ENCODE results near the gene TARDBP.
A peak's percentile ranks its signal among the peaks of the same experiment; 100 is the strongest.
"Not testable (repeated sequence)": the region's sequence is repeated elsewhere in the genome, so short reads cannot be mapped to it uniquely, and the experiment has no call there.

TARDBP gene

DNA sequence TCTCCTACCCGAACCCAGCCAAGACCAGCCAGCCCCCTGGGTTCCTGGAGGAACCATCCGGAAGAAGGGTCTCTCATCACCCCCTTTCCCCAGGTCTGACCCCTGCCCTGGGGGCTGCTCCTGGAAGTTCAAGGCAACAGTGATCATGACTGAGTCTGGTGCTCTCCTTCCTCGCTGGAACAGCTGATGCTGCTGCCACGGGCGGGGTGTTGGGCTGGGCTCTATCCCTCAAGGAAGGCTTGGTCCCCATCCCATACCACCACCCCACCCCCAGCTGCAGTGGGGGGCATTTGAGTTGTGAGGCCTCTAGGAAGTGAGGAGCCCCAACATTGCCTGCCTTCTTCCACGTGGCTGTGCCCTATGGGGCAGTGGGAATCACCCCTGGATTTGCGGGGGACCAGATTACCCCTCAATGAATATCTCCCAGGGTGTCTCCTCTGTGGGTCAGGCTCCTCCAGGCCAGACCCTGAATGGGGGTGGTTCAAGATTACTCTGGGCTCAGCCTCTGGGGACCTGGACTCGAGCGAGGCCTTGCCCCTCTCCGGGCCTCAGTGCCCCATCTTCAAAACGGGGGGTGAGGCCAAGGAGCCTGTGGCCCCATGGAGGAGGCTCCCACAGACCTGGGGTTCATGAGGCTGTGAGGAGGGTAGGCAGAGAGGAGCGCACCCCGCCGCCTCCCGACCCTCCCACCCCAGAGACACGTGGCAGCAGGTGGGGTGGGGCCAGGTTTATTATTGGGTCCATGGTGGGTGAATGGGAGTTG is 31.8 kb downstream of the TARDBP start:
- DNase-seq, result no peak

DNA sequence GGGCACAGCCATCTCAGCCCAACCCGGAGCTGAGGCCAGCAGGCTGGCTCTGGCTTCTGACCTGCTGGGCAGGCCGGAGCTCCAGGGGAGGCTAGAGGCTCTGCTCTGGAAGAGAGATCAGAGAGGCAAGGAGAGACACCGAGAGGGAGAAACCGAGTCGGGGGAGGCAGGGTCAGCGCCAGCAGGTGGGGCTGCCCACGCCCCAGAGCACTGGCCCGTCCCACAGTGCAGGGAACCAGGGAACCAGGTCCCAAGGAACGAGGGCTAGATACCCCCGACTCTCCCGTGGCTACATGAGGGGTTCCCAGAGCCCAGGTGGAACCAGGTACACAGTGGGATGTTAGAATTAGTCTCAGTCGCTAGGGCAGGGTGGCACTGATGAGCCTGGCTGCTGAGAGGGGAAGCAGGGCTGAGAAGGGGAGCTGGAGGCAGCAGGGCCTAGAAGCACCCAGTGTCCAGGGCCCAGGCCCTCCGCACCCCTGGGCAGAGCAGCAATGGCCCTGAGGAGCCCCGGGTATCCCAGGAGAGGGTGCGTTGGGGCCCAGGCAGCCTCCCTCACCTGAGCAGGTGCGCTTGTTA is 32.5 kb downstream of the TARDBP start:
- DNase-seq, result no peak

DNA sequence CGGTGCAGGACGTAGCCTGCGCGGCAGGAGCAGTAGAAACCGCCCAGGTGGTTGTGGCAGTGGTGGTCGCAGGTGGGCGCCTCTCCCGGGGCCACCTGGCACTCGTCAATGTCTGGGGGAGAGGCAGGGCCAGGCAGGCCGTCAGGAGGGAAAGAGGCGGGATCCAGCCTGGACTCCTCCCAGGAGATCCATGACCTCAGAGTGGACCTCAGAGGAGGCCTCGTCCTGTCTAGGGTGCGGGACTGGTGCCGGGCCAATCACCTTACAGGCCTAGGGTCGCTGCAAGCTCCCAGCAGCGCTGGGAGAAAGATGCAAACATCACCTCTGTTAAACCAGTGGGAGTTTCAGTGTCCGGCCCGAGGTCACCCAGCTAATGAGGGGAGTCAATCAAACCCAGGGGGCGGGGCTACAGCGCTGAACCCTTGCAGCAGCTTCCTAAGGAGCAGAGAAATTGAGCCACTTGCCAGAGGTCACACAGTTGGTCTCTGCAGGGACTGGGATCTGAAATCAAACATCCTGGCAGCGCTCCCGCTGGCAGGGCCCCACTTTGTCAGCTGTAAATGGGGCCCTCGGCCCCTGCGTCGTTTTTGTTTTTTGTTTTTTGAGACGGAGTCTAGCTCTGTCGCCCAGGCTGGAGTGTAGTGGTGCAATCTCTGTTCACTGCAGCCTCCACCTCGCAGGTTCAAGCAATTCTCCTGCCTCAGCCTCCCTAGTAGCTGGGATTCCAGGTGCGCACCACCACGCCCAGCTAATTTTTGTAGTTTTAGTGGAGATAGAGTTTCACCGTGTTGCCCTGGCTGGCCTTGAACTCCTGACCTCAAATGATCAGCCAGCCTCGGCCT is 33.2 kb downstream of the TARDBP start:
- DNase-seq, result peak; percentile 71

DNA sequence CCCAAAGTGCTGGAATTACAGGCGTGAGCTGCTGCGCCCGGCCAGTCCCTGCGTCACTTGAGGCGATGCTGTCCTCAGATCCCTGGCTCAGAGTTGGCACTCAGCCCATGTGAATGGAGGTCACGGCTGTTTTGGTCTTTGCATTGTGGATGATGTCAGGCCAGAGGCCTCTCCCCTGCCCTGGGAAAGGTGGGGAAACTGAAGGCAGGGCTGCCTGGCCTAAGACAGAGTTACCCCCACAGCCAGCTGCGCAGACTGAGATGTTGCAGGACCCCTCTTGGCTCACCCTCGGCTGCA is 33.8 kb downstream of the TARDBP start:
- no peak for DNase-seq

DNA sequence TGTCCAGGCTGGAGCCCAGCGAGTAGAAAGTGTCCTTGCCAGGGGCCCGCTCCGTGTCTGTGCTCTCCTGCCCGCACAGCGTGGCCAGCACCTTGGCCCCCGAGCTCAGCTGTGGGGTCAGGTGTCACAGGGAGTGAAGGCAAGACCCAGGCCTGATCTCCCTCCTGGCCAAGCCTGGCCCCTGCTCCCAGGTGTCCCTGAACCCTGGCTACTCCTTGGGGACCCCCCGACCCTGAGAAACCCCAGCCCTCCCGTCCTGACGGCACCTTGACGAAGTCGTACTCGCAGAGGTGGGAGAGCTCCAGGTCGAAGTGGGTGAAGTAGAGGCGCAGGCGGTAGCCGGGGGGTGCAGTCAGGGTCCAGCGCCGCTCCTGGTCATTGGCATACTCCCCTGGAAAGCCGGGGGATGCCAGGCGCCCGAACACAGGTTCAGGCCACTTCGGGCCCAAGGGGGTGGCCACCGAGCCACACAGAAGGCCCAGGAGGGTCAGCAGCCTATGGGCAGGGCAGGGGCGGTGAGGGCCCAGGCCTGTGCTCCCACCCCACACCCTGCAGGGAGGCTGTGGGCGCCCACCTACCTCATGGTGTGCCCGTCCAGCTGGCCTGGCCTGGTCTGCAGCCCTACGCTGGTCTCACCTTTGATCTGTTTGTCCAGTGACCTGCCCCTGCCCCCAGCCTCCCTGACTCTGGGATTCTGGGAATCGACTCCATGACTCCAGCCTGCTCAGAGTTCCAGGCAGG is 34.3 kb downstream of the TARDBP start, which contains the start of gene MASP2:
TSS of gene MASP2 (minus strand) at position 615 of the 741 bp plus-strand sequence. CDS start at position 583, 32 bp downstream.
- no peak for DNase-seq

DNA sequence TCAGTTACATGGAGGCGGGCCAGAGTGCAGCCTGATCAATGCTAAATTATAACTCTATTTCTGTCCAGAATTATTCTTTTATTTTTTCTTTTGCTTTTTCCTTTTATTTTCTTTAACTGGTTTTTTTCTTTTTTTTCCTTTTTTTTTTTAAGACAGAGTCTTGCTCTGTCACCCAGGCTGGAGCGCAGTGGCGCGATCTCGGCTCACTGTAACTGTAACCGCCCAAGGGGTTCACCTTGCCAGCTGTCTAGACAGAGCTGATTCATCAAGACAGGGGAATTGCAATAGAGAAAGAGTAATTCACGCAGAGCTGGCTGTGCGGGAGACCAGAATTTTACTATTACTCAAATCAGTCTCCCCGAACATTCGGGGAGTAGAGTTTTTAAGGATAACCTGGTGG is 38.7 kb downstream of the TARDBP start:
- DNase-seq, result not testable (repeated sequence)

DNA sequence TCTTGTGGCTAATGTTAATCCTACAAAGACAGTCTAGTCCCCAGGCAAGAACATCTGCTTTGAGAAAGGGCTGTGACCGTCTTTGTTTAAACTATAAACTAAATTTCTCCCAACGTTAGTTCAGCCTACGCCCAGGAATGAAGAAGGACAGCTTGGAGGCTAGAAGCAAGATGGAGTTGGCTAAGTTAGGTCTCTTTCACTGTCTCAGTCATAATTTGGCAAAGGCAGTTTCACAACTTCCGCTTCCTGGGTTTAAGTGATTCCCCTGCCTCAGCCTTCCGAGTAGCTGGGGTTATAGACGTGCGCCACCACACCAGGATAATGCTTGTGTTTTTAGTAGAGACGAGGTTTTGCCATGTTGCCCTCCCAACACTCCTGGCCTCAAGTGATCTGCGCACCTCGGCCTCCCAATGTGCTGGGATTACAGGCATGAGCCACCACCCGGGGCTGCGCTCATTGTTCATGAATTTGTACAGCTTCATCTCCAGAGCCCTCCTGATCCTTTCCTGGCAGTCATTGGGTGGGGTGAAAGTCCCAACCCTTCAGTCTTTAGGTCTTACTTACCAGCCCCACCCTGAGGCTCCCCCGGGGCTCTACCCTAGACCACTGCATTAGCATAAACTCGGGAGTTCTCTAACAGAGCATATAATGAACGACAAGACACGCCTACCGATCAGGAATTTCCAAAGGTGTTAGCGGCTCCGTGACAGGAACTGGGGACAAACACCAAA is 39.5 kb downstream of the TARDBP start:
- no peak for DNase-seq

DNA sequence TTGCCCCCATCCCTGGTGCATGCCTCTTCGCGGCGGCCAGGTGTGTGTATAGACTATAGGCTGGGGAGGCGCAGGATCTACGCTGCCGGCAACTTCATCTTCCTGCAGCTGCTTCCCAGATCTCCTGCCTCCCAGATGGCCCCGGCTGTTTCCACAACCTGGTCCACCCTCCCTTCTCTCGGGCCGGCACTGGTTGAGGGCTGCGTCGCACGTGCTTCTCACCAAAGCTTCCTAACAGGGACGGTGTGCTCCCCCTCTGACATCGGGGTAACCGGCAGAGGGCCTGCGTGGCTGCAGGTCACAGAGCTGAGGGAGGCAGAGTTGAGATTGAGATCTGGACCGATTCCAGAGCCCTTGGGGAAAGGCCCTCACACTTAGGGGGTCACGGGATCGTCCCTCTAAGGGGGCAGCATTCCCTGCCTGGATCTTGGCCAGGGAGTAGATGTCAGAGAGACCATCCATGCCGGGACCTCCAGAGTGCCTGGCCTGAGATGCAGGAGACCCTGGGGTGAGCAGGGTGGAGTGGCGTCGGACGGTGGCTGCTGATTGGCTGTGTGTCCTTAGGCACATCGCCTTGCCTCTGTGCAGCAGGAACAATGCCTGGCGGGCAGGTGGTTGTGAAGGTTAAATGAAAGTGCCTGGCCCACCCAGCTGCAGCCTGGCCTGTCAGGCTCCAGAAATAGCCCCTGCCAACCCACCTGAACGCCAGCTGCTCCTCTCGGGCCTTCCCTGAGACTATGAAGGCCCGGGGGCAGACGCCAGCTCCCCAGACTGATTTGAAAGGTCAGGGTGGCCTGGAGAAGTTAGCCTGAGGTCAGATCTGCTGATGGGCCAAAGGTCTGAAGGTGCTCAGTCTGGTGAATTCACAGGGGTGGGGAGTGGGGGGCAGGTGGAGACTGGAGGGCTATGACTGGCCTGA is 40.6 kb downstream of the TARDBP start:
- DNase-seq, result no peak

DNA sequence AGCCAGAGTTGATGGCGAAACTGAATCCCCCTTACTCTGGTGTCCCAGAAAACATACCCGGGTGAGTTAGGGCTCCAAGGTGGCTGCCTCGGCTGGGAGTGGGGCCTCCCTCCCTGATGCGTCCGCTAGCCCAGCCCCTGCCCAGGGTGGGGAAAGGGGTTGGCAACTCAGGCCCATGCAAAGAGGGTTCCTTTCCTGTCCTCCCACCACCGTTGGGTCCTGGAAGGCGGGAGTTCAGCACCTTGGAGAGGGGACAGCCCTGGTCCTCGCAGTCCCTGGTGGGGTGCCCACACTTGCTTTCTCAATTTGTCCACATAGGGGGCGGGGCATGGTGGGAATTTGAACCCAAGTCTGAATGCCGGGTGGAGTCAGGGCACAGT is 41.3 kb downstream of the TARDBP start:
- peak; percentile 81 for DNase-seq

DNA sequence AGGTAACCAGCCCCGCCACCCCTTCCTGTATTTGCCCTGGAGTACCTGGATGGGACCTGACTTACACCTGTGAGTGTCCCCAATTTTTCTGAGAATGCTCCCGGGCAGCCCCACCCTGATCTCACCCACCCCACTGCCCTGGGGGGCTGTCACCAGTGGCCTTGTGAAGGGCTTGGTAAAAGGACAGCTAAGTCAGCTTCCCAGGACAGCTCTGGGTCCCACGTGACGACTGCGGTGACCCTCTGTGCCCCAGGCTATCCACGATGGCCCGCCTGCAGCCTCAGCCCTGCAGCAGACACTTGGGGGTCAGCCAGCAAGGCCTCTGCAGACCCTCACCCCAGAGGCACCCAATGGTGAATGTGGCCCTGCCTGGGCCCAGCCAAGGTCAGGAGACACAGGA is 41.7 kb downstream of the TARDBP start:
- no peak for DNase-seq

DNA sequence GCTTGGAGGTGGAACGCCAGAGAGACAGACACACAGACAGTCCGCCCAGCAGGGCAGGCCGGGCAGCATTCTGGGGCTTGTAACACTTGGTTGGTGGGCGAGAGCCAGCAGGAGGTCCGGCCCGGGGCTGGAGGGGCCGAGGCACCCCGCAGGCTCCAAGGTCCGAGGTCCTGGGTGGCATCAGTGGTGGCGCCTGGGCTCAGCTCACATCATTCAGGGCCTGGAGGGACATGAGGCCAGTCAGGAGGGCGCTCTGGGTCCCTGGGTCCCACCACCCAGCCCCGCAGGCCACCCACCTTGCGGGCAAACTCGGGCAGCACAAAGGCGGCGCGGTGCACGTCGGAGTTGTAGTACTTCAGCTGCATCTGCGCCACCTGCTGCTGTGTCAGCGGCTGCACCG is 42.2 kb downstream of the TARDBP start:
- DNase-seq, result no peak

DNA sequence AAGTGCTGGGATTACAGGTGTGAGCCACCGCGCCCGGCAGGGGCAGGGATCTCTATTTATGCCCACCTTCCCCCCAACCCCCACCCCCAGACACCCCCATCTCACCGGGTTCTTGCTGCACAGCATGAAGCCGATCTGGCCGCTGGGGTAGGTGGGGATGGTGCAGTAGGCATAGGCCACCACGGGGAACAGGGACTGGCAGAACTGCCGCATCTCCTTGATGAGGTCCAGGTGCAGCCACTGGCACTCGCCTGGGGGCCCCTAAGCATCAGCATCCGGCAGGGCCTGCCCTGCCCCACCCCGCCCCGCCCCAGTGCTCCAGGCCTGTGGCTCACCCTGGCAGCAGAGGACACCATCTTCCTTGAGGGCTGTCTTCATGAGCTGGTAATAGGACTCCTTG is 43.2 kb downstream of the TARDBP start:
- DNase-seq, result no peak

DNA sequence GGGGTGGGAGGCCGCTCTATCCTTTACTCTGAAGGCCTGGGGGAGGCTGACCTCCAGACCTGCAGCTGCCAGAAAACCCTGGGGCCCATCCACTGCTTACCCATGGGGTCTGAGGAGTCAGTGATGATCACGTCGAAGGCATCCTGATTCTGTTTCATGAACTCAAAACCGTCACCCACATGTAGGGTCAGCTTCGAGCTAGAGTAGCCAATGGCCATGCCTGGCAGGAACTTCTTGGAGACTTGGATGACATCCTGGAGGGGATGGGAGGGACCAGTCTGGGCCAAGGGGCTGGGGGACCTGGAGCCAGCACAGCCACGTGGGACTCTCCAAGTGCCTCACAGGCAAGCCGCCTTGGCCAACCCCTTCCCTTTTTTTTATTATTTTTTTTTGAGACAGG is 44.0 kb downstream of the TARDBP start:
- DNase-seq, result no peak

DNA sequence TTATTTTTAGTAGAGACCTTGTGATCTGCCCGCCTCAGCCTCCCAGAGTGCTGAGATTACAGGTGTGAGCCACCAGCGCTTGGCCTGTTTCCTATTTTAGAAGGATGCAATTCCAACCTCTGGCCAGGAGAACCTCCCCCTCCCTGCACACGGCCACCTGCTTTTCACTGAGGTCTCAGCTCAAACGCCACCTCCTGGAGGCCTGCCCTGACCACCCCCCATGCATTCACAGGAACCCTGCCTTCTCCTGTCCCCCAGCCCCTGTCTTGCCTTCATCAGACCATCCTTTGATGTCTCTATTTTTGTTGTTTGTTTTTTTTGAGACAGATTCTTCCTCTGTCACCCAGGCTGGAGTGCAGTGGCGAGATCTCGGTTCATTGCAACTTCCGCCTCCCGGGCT is 45.0 kb downstream of the TARDBP start:
- DNase-seq, result no peak

DNA sequence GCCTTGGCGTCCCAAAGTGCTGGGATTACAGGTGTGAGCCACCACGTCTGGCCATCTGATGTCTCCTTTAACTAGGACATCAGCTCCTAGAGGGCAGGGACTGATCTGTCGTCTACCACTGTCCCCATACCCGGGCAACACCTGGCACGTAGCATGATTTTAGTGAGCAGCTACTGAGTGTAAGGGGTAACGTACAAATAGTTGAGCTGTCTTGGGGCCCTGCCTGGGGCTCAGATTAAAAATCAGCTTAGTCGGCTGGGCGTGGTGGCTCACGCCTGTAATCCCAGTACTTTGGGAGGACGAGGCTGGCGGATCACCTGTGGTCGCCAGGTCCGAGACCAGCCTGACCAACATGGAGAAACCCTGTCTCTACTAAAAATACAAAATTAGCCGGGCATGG is 45.6 kb downstream of the TARDBP start:
- DNase-seq, result no peak

DNA sequence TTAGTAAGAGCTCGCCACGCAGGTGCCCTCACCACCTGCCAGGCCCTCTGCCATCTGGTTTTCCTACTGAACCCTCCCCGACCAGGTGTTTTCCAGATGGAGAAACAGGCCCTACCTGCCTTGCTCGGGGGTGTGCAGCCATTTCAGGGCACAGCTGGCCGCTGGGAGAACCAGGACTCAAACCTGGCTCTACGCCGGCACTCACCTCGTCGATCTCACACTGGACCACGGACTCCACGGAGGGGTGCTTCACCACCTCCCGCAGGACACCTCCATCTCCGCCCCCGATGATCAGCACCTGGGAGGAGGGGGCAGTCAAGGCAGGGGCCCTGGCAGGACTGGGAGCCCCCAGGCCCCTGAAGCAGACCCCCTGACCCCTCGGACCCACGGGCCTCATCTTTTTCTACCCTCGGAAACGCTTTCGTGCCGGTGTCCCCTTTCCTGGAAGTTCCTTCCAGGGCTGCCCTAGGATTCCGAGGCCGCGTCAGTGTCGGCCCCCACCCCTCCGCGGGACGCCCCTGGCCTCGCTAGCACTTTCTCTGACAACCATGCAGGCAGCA is 46.2 kb downstream of the TARDBP start:
- no peak for DNase-seq

DNA sequence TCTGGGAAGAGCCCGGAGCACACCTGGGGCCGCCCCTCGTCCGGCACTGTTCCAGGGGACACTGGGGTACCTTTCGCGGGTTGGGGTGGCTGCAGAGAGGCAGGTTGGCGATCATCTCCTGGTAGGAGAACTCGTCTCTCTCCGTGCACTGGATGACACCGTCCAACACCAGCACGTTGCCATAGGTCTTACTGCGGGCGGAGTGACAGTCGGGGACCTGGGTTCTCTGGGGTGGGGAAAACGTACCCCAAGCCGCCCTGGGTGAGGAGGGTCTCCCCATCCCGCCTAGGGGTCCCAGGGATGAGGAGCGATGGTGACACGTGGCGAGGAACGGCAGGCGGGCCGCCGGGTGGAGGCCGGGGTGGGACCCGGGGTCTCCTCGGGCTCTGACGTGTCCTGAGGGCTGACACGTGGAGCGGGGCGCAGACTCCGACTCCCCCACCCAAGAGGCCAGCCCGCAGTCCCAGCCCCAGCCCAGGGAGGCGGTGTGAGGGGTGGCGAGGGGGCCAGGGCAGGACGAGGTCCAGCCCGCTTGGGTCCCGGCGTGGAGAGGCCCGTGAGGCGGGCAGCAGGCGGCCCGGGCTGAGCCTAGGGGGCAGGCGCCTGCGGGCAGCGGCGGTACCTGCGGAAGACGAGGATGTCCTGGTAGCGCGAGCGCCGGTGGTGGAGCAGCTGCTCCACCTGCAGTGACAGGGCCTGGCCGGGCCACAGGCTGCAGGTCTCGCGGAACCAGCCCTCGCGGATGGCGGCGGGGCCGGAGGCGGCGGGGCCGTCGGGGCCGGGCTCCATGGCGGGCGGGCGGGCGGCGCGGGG is 46.9 kb downstream of the TARDBP start:
- DNase-seq, result peak; percentile 71

DNA sequence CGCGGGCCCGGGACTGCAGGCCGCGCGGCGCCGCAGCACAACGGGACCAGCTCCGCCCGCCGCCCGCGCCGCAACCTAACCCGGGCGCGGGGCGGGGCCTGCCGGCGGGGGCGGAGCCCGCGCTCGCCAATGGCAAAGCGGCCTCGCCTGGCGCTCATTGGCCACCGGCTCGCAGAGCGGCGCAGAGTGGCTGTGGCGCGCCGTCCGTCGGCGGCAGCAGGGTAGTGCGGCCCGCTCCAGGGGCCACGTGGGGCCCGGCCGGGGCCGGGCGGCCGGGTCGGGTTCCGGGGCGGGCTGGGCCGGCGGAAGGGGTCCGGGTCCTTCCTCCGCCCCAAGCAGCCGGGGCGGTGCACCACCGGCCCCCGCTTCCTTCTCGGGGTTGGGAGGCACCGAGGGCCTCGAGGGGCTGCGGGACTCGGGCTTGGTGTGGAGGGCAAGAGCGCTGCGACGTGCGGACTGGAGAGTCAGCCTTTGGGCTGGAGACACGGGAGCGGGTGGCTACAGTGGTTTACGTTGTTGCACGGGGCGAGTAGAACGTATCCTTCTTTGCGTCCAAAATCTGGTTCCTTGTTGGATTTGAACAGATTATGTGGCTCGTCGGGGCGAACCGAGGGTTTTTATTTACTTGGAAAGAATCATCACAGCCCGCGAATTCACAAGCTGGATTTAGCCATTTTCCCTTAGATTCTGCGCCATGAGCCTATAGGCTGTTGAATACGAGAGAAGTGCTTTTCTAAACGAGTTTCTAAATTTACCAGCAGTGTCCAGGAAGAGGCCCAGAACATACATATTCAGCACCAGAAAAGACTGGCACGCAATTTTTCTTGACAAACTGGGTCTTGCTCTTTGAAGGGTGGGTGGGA is 47.7 kb downstream of the TARDBP start, which contains the start of gene SRM:
TSS of gene SRM (minus strand) at position 51 of the 863 bp plus-strand sequence. CDS start 75 bp downstream, outside the sequence.
- peak; percentile 95 for DNase-seq

Data from islet precursor cell (in vitro differentiated cells).